ENCODE data around the gene ST8SIA2.

GRCh38 chr15:92480361-92480760 lies 86.7 kb downstream of the ST8SIA2 start:
- no peak for TF ChIP-seq CTCF (conservative IDR thresholded peaks at IDR 0.05; ENCODE audit: low read length)
- TF ChIP-seq EZH2phosphoT487 (IDR thresholded peaks at IDR 0.05; ENCODE audit: borderline replicate concordance): no peak

All from Loucy (cell line).